ENCODE measurements around the gene U2AF1L4. TPM values are rescaled to one million over a fixed set of nuclear protein-coding genes. Genes with fewer than 3 reads are reported as not detected.

Gene U2AF1L4
- total and polyA plus RNA-seq, 2 donors (not counting 1 experiment from before 2014, with no cell fraction given): 62.1 to 89.7 TPM

DNA sequence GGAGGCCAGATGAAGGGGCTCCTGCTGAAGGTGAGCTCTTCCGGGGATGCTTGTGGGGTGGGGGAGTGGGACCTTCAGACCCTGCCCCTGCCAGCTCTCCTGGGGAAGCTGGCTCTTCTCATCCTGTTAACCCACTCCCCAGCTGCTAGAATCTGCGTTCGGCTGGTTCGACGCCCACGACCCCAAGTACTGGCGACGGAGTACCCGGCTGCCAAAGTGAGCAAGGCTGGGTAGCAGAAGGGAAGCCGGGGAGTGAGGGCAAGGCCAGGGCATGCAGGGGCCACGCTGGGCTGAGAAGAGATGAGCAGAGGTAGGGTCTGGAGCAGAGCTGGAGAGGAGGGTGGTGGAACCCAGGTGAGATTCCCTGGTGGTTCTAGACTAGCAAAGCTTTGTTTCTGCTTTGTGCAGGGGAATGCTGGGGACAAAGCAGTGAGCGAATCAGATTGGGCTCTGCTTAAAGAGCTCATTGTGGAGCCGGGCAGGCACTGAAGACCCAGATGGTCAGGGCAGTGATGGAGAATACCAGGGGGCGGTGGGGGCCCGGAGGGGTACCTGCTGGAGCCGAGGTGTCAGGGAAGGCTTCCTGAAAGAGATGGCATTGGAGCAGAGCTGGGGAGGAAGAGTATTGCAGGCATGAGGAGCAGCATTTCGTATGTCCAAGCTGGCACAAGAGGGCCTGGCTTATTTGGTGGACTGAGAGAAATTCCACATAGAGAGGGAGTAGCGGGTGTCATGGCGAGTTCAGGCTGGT, 17.1 kb downstream of the U2AF1L4 start:
- Mint-ChIP-seq H3K9me3 (ENCODE audit: insufficient read depth) (no peaks in the 10 kb centered on the region), H3K27ac (no peak overlapping the region), H3K4me3 (no peak overlapping the region), H3K27me3 (no peaks in the 10 kb centered on the region), H3K4me1 (no peaks in the 10 kb centered on the region)
- TF ChIP-seq CTCF (IDR thresholded peaks at IDR 0.05) (no peak), EZH2 (IDR thresholded peaks at IDR 0.05; ENCODE audit: borderline replicate concordance, insufficient read depth, low read depth, low read length, poor library complexity, severe bottlenecking) (no peak)
- Histone ChIP-seq H4K20me1 (ENCODE audit: control insufficient read depth, insufficient read depth, low read length, poor library complexity, severe bottlenecking) (peaks cover 54% of the 10 kb centered on the region), H3K36me3 (replicated peaks in 1 of 2; ENCODE audit: control extremely low read depth in 1 of 2, control insufficient read depth in 1 of 2, extremely low read depth in 1 of 2, insufficient read depth in 2 of 2, low read length in 1 of 2) (peaks cover 7 to 95% of the 10 kb centered on the region in 2 experiments), H3K4me1 (ENCODE audit: control insufficient read depth in 2 of 2, insufficient read depth in 2 of 2, low read length in 2 of 2) (no peaks in the 10 kb centered on the region), H3K9me3 (ENCODE audit: control extremely low read depth in 1 of 3, control insufficient read depth in 2 of 3, insufficient read depth in 1 of 3, low read length in 2 of 3) (no peaks in the 10 kb centered on the region), H3K27ac (ENCODE audit: low read length in 2 of 2) (no peak overlapping the region), H2AFZ (ENCODE audit: insufficient read depth, low read depth, low read length, poor library complexity, severe bottlenecking) (no peak overlapping the region), H3K4me3 (ENCODE audit: control extremely low read depth in 1 of 5, extremely low read depth in 1 of 5, insufficient read depth in 1 of 5, low read depth in 2 of 5, low read length in 4 of 5) (no peak overlapping the region), H3K79me2 (ENCODE audit: control insufficient read depth, insufficient read depth, low read length) (peaks cover 64% of the 10 kb centered on the region), H3K9ac (ENCODE audit: low read length) (no peak overlapping the region), H3K4me2 (replicated peaks; ENCODE audit: low read depth, low read length, poor library complexity, severe bottlenecking) (no peak overlapping the region), H3K27me3 (replicated peaks in 1 of 4; ENCODE audit: control extremely low read depth in 1 of 4, control insufficient read depth in 3 of 4, insufficient read depth in 4 of 4, low read length in 3 of 4) (no peaks in the 10 kb centered on the region)
- no peak for ATAC-seq (ENCODE audit: low read depth)
- no peak for DNase-seq
- ChIA-PET CTCF (no interaction called here), POLR2A (interaction anchor here (0.6 kb wide), 1 partner anchor 414 kb away, joined by 3 read pairs; no protein-coding TSS in a partner anchor)
- intact Hi-C loops (cut with micrococcal nuclease): no loop called here
- 97% methylated on average over 18 of the region's 19 CpGs for WGBS (ENCODE audit: insufficient coverage)
